Upper lobe of left lung (tissue), 4 donors: ENCODE data around the gene GALNT7.

Source experiments
- CTCF ChIP-seq, 6 experiments: fragments of 450-650 bp in 4 of 6; fragments of 200-600 bp in 2 of 6; sonication (generic) in 2 of 6; IDR thresholded peaks; one replicate each; pipeline ENCODE4 v1.5.1; 2016 to 2019; ENCODE audit warnings: antibody characterized with exemption in 6 of 6
- EP300 ChIP-seq, 4 donors: sonication (generic); formaldehyde crosslinking; IDR thresholded peaks; one replicate each; pipeline ENCODE4 v1.5.1; 2017; ENCODE audit warnings: antibody characterized with exemption in 4 of 4, control low read depth in 2 of 4
- POLR2A ChIP-seq, 4 donors: fragments of 450-650 bp; IDR thresholded peaks; one replicate each; pipeline ENCODE4 v1.5.1; 2016 to 2017; ENCODE audit warnings: antibody characterized with exemption in 4 of 4, mild to moderate bottlenecking in 2 of 4
- POLR2AphosphoS5 ChIP-seq, 2 donors: sonication (generic); formaldehyde crosslinking; IDR thresholded peaks; one replicate each; pipeline ENCODE4 v1.5.1; 2017; ENCODE audit warnings: antibody characterized with exemption in 2 of 2

DNA sequence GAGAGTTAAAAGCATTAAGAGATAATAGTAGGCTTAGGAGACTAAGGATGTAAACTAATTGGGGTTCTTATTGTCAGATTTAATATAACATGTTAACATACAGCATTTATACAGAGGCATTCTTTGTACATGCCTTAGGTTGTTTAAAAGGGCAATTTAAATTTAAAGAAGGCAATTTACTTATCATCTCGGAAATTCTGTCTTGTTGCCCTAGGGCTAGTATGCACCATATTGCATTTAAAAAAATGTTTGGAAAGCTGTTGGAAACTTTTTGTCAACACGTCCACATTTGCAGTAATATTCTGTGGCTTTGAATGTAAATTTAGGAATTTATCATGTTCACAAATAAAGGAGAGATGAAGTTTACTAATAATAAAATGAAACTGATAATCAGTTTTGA is 25.5 kb downstream of the GALNT7 start:
- TF ChIP-seq POLR2AphosphoS5 (IDR thresholded peaks at IDR 0.05) (no peak), CTCF (IDR thresholded peaks at IDR 0.05) (no peak), POLR2A (IDR thresholded peaks at IDR 0.05) (no peak), EP300 (IDR thresholded peaks at IDR 0.05) (no peak)
